HCT116 (cell line): ENCODE measurements around the gene MGST2. TPM values are rescaled to one million over a fixed set of nuclear protein-coding genes. Genes with fewer than 3 reads are reported as not detected.
"Not testable (repeated sequence)": the region's sequence is repeated elsewhere in the genome, so short reads cannot be mapped to it uniquely, and the experiment has no call there.

Experiments
- ATAC-seq: fragments of 200-7000 bp; cut with Tn5 transposase; 2 replicates; pipeline ENCODE4 v1.9.1; 2020; ENCODE audit warnings: mild to moderate bottlenecking, moderate library complexity
- BruUV-seq: library from RNA; stranded (reverse); fragments of 400-500 nt; replicated peaks from 2 replicates; lab custom pipeline; 2021; lab: Mats Ljungman, UMichigan
- CTCF ChIA-PET: fragments of 300-600 bp; sonication (Branson Sonifier 250); formaldehyde crosslinking; loops from one replicate; lab custom pipeline; 2021; ENCODE audit warnings: antibody characterized with exemption; lab: Charles Lee
- POLR2A ChIA-PET: fragments of 300-600, 350-600 bp; sonication (Branson Sonifier 250); formaldehyde crosslinking; loops from one replicate; lab custom pipeline; 2021; ENCODE audit warnings: antibody characterized with exemption; lab: Charles Lee
- RAD21 ChIA-PET, 2 experiments: fragments of 300-600 bp; sonication (Branson Sonifier 250); formaldehyde crosslinking; loops; one replicate each; lab custom pipeline; 2023; ENCODE audit warnings: low total read pairs in 2 of 2; ENCODE audit not compliant: uncharacterized antibody in 2 of 2, unreplicated experiment in 2 of 2, low non-redundant PET in 1 of 2; lab: Charles Lee
- DNase-seq: peaks from one replicate; pipeline ENCODE4 v3.0.0-alpha.2; 2010; ENCODE audit warnings: low read depth, low spot score
- H2AFZ ChIP-seq: fragments of 200-600 bp; shearing (Covaris generic), sonication (generic); 2 replicates; pipeline ENCODE4 v1.6.1; 2017; ENCODE audit warnings: low read depth, mixed run types, mixed read lengths, antibody characterized with exemption, low read length; ENCODE audit not compliant: poor library complexity, severe bottlenecking
- H3K27ac ChIP-seq: 2 replicates; pipeline ENCODE4 v1.5.1; 2012; ENCODE audit warnings: low read depth, low read length
- H3K27me3 ChIP-seq: fragments of 200-600 bp; sonication (generic); 2 replicates; pipeline ENCODE4 v1.6.1; 2016; ENCODE audit warnings: mixed run types, low read length, mixed read lengths; ENCODE audit not compliant: insufficient read depth
- H3K36me3 ChIP-seq, 2 experiments: fragments of 200-500 bp in 1 of 2; fragments of 200-600 bp in 1 of 2; sonication (Bioruptor generic) in 1 of 2; sonication (generic) in 1 of 2; 2 replicates each; pipeline versions ENCODE4 v1.5.1 to v1.6.1; 2014 to 2016; ENCODE audit warnings: low read length in 2 of 2, inconsistent platforms in 1 of 2, mixed read lengths in 1 of 2, mixed run types in 1 of 2; ENCODE audit not compliant: insufficient read depth in 2 of 2, control insufficient read depth in 1 of 2
- H3K4me1 ChIP-seq, 2 experiments: fragments of 200-600 bp in 1 of 2; sonication (generic) in 1 of 2; 2 replicates each; pipeline versions ENCODE4 v1.5.1 to v1.6.1; 2012 to 2017; ENCODE audit warnings: low read length in 2 of 2, inconsistent platforms in 1 of 2, mild to moderate bottlenecking in 1 of 2, mixed read lengths in 1 of 2, mixed run types in 1 of 2, moderate library complexity in 1 of 2; ENCODE audit not compliant: insufficient read depth in 2 of 2, control insufficient read depth in 1 of 2
- H3K4me2 ChIP-seq: fragments of 200-600 bp; sonication (generic); 2 replicates; pipeline ENCODE4 v1.6.1; 2017; ENCODE audit warnings: mixed run types, low read length, mixed read lengths
- H3K4me3 ChIP-seq, 2 experiments: fragments of 200-600 bp in 1 of 2; sonication (generic) in 1 of 2; replicated peaks in 1 of 2; 2 replicates each; pipeline ENCODE4 v1.5.1; 2011 to 2016; ENCODE audit warnings: low read length in 2 of 2, control low read depth in 1 of 2, low read depth in 1 of 2, mild to moderate bottlenecking in 1 of 2, mixed read lengths in 1 of 2, mixed run types in 1 of 2
- H3K79me2 ChIP-seq: fragments of 200-600 bp; sonication (generic); 2 replicates; pipeline ENCODE4 v1.6.1; 2017; ENCODE audit warnings: mild to moderate bottlenecking, mixed run types, low read length, moderate library complexity, mixed read lengths; ENCODE audit not compliant: insufficient read depth
- H3K9ac ChIP-seq: fragments of 200-600 bp; sonication (generic); 2 replicates; pipeline ENCODE4 v1.6.1; 2016; ENCODE audit warnings: low read length, mixed read lengths
- H3K9me2 ChIP-seq: fragments of 200-600 bp; sonication (generic), shearing (Covaris generic); 2 replicates; pipeline ENCODE4 v1.6.1; 2017; ENCODE audit warnings: mixed run types, mild to moderate bottlenecking, moderate library complexity; ENCODE audit not compliant: insufficient read depth
- H3K9me3 ChIP-seq, 2 experiments: fragments of 200-500 bp in 1 of 2; fragments of 200-600 bp in 1 of 2; sonication (Bioruptor generic) in 1 of 2; sonication (generic) in 1 of 2; 2 replicates each; pipeline ENCODE4 v1.6.1; 2014 to 2017; ENCODE audit warnings: low read length in 2 of 2, mixed read lengths in 2 of 2, inconsistent platforms in 1 of 2, low read depth in 1 of 2, mild to moderate bottlenecking in 1 of 2, mixed run types in 1 of 2, moderate library complexity in 1 of 2; ENCODE audit not compliant: control insufficient read depth in 1 of 2, insufficient read depth in 1 of 2
- H4K20me1 ChIP-seq: fragments of 200-600 bp; sonication (generic), shearing (Covaris generic); 2 replicates; pipeline ENCODE4 v1.6.1; 2017; ENCODE audit warnings: mixed run types, mild to moderate bottlenecking, moderate library complexity; ENCODE audit not compliant: insufficient read depth
- CBX3 ChIP-seq: IDR thresholded peaks from 2 replicates; pipeline ENCODE4 v1.6.1; 2012; ENCODE audit warnings: low read depth
- CTCF ChIP-seq, 3 experiments: fragments of 200-600 bp in 1 of 3; sonication (generic) in 1 of 3; IDR thresholded peaks in 2 of 3; conservative IDR thresholded peaks in 1 of 3; 2 replicates each; pipeline ENCODE4 v1.5.1; 2012 to 2017; ENCODE audit warnings: low read depth in 2 of 3, low read length in 2 of 3, antibody characterized with exemption in 1 of 3, borderline replicate concordance in 1 of 3, control low read depth in 1 of 3, mild to moderate bottlenecking in 1 of 3, mixed read lengths in 1 of 3, mixed run types in 1 of 3, moderate library complexity in 1 of 3; ENCODE audit not compliant: insufficient read depth in 1 of 3
- EGR1 ChIP-seq: IDR thresholded peaks from 2 replicates; pipeline ENCODE4 v1.6.1; 2012; ENCODE audit warnings: low read depth
- ELF1 ChIP-seq: IDR thresholded peaks from 2 replicates; pipeline ENCODE4 v1.6.1; 2012; ENCODE audit warnings: low read depth, borderline replicate concordance
- EZH2 ChIP-seq: fragments of 200-600 bp; sonication (generic); IDR thresholded peaks from 2 replicates; pipeline ENCODE4 v1.6.1; 2017; ENCODE audit warnings: antibody characterized with exemption, mixed run types
- FOSL1 ChIP-seq: IDR thresholded peaks from 2 replicates; pipeline ENCODE4 v1.6.1; 2012; ENCODE audit warnings: low read depth
- ZFX ChIP-seq: fragments of 450-650 bp; IDR thresholded peaks from 2 replicates; pipeline ENCODE4 v1.6.1; 2017
- intact Hi-C: fragments of 100-400 bp; cut with micrococcal nuclease; formaldehyde crosslinking; loops from 2 replicates; pipeline ENCODE4 v1.10.0; 2022
- total RNA-seq: library from RNA; stranded (reverse); gene quantifications from one replicate; pipeline ENCODE4 v1.2.1, GENCODE V29; 2021; ENCODE audit not compliant: unreplicated experiment

MGST2 gene
- total RNA-seq, 1 experiment from 2014 or later: 24.3 TPM

- H4K20me1 ChIP-seq, H3K9me2 ChIP-seq, H3K27me3 ChIP-seq, BruUV-seq, H3K4me2 ChIP-seq, H3K9me3 ChIP-seq, DNase-seq: not testable (repeated sequence)
- peak; percentile 30; the same call in 1 of the 2 replicates for ATAC-seq
- TF ChIP-seq CTCF (IDR thresholded peaks at IDR 0.05 in 2 of 3, conservative IDR thresholded peaks at IDR 0.05 in 1 of 3; ENCODE audit: borderline replicate concordance in 1 of 3, insufficient read depth in 1 of 3, low read depth in 2 of 3, low read length in 2 of 3): peak in 2 of 3 experiments; percentile 19 to 38; a peak in 3 of 6 replicates
- TF ChIP-seq, all 23 proteins: peak for 1; not testable (repeated sequence) for 22
- H3K4me1 ChIP-seq, RAD21 ChIA-PET, H3K27ac ChIP-seq, H3K36me3 ChIP-seq, H2AFZ ChIP-seq, intact Hi-C loops, H3K4me3 ChIP-seq, H3K9ac ChIP-seq, H3K79me2 ChIP-seq: not testable (repeated sequence)
- CTCF ChIA-PET: interaction anchor here (0.7 kb wide), 1 partner anchor 12 kb away, joined by 3 read pairs; no protein-coding TSS in a partner anchor
- POLR2A ChIA-PET: interaction anchor here (0.8 kb wide), 1 partner anchor 674 kb away, joined by 3 read pairs; no protein-coding TSS in a partner anchor
Observed at GRCh38 chr4:139698167-139698925, 32.7 kb downstream of the MGST2 start.

GRCh38 chr4:139700568-139700967 is 34.9 kb downstream of the MGST2 start:
- H3K36me3 ChIP-seq: no peaks in the 10 kb centered on the region
- no peaks in the 10 kb centered on the region for H3K4me1 ChIP-seq
- H3K27me3 ChIP-seq: no peaks in the 10 kb centered on the region
- H3K79me2 ChIP-seq: no peaks in the 10 kb centered on the region
- no peak overlapping the region for H3K4me2 ChIP-seq
- no TSS peak for BruUV-seq
- H2AFZ ChIP-seq: no peak overlapping the region
- ChIA-PET CTCF (no interaction called here), RAD21 (no interaction called here), POLR2A (no interaction called here)
- H3K9ac ChIP-seq: no peak overlapping the region
- DNase-seq: no peak
- no peaks in the 10 kb centered on the region for H3K9me2 ChIP-seq
- no peak for ATAC-seq
- H3K9me3 ChIP-seq: no peaks in the 10 kb centered on the region
- TF ChIP-seq ELF1: no peak
- TF ChIP-seq EZH2: no peak
- TF ChIP-seq ZFX: no peak
- no peak for TF ChIP-seq CBX3
- no peak for TF ChIP-seq EGR1
- TF ChIP-seq FOSL1: no peak
- no peak overlapping the region for H3K4me3 ChIP-seq
- intact Hi-C loops: no loop called here
- no peak overlapping the region for H3K27ac ChIP-seq
- no peaks in the 10 kb centered on the region for H4K20me1 ChIP-seq
